Middle frontal gyrus (tissue), 1 donor: Measurements from ENCODE around the gene BMPR2.
"Not testable (repeated sequence)": the region's sequence is repeated elsewhere in the genome, so short reads cannot be mapped to it uniquely, and the experiment has no call there.

ENCODE experiments used
- DNase-seq: peaks from one replicate; pipeline ENCODE4 v3.0.0-alpha.2; 2015; ENCODE audit warnings: low spot score; ENCODE audit errors: extremely low spot score

BMPR2 gene

DNA sequence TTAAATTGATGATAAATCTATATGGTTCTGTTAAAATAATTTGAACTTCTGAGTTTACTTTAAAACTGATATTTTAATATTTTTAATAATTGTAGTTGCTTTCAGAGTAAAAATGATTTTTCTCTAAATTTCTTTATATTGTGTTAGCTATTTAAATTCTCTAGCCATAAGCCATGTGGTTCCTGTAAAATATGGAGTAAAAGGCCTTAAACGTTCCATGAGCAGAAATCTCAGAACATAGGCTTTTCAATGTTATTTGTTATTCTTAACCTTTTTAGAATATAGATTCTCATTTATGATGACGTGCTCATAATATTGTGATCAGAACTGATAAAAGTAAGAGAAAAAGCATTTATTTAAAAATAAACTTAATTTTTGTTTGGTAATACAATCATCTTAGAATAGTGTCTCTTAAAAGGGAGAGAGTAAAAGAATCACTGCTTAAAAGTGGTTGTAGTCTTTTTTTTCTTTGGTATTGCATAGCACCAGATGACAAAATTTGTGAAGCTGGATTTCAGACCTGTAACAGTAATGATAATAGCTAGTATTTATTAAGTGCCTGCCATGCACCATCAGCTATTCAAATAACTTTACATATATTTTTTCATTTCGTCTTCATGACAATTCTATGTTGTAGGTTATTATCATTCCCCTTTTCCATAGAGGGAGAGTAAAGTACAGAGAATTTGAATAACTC, 2.7 kb downstream of the BMPR2 start:
- DNase-seq: no peak

DNA sequence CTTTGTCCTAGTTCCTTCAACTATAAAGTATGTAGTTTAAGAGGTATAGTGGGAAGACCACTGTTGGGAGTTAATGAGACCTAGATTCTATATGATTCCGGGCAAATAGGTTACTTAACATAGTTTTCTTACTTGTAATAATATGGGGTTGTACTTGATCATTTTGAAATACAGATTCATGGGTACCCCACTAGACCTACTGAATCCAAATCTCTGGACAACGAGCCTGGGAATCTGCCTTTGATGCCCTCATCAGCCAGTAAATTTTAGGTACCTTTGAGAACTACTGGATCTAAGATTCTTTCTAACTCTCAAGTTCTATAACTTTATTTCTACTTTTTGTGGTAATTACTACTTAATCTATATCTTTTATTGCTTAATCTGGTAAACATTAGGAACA, 6.6 kb downstream of the BMPR2 start:
- no peak for DNase-seq

DNA sequence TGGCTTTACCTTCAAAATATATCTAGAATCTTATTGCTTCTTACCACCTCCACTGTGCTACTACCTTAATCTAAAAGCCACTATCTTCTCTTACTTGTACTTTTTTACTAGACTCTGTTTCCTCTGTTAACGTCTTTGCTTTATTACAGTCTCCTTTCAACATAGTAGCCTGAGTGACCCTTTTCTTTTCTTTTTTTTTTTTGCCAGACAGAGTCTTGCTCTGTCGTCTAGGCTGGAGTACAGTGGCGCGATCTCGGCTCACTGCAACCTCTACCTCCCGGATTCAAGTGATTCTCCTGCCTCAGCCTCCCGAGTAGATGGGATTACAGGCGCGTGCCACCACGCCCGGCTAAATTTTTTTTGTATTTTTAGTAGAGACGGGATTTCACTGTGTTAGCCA, 10.4 kb downstream of the BMPR2 start:
- DNase-seq: not testable (repeated sequence)

DNA sequence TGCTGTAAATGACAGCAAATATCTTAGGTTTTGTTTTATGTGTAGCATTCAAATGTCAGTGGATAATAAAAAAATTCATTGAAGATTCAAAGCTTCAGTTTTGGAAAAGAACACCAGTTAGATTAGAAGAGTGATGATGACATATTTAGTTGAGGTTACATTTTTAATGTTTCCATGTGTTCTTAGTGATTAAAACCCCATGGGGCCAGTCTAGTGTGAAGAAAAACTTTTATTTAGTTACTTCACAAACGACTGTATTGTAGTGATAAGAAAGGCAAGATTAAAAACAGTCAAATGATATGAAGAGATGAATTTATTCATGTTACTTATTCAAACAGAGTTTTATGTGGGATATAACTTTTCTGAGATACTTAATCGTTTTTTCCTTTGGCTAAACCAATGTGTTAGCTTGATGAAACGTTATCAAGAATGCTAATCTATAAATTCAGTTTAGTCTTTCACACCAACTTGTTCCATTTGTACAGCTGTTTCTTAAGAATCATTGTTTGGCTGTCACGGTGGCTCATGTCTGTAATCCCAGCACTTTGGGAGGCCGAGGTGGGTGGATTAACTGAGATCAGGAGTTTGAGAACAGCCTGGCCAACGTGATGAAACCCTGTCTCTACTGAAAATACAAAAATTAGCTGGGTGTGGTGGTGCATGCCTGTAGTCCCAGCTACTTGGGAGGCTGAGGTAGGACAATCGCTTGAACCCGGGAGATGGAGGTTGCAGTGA, 11.6 kb downstream of the BMPR2 start:
- DNase-seq: no peak

DNA sequence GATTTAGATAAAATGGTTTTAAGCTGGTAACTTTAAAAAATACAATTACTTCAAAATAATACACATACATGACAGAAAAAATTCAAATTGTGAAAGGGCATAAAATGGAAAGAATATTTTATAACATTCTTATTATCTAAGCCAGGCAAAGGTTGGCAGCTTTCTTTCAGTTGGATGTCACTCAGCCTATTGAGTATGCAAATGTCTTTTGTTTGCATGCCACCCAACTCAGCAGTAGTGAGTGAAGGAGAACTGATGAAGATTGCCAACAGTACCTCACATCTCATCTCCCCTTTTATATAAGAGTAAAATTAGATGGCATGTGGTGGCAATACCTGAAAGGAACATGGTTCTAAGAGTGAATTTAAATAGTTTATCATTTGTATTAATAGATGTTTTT, 24.8 kb downstream of the BMPR2 start:
- DNase-seq: no peak

DNA sequence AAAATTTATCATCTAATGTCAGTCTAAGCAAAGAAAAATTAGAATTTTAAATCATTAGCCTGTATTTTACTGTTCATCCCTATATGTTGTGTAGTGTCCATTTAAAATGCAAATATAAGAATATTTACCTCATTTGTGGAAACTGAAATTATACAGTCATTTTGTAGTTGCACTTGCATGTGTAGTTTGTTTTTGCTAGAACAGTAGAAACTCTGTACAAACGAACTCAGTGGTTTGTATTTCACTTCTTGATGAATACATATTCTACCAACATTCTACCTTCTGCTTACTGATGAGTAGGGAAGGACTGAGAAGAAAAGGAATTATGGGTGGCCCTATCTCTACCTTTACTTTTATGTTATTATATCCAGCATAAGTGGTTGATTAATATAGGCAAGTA, 29.7 kb downstream of the BMPR2 start:
- DNase-seq: no peak

DNA sequence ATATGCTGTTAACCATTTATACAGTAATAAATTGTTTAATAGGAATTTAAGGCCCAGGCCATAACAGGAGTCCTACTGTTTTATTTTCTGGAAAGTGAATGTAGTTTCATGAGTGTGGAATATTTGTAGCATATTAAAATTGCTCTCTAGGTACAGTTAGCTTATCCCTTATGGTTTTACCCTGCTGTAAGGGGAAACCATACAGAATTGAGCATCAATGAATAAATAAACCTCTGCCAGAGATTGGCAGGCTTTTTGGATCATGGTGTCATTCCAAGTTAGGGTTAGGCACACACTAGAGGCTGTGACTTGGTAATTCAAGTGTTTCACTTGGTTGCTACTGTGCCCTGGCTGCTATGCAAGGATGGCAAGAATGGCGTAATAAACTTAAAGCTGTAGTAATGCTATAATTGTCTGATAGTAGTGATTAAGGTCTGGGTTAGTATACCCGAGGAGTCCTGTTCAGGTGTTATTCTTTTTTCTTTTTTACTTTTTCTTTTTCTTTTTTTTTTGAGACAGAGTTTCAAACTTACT, 30.4 kb downstream of the BMPR2 start:
- no peak for DNase-seq

DNA sequence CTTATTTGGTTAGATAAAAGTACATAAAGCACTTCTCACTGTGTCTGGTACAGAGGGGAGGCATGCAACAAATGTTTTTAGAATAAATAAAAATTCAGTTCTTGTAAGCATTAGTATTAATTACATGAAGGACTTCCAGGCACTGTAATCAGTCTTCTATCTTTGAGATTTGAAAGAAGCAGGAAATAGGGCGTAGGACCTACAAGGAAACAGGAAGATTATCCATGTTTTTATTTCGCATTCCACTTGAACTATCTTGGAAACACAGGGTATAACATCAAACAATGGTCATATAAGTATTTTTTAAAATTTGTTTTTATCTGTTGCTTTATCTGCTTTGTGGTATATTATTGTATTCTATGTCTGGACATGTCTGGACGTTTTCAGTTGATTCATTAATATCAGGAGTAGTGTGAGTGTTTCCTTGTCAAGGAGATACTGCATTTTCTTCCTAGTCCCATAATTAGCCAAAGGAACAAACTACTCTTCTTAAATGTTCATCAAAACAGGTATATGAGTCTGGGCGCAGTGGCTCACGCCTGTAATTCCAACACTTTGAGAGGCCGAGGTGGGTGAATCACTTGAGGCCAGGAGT, 32.5 kb downstream of the BMPR2 start:
- DNase-seq: no peak

DNA sequence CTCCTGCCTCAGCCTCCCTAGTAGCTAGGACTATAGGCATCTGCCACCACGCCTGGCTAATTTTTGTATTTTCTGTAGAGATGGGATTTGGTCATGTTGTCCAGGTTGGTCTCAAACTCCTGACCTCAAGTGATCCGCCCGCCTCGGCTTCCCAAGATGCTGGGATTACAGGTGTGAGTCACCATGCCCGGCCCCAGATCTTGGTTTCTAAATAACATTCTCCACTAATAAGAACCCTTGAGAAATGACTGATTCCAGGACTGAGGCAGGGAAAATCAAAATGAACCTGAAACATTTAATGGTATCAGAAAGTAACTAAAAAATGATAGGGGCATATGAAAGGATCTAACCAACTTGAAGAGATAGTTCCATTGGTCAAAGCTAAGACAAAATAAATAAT, 34.0 kb downstream of the BMPR2 start:
- no peak for DNase-seq

DNA sequence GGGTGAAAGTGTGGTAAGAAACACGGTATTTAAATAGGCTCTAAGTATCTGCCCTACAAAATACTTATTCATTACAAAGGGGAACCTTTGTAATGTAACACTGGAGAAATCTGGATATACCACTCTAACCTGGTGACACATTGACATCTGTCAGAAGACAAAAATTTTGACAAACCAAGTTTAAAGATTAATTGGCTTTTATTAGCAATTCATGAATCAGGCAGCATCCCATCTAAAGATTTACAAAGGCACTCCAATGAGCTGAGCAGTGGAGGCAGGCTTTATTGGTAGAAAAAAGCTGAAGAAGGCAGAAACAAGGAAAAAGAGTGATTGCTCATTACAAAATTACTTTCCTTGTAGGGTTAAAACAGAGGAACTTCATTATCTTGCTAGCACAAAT, 35.0 kb downstream of the BMPR2 start:
- DNase-seq: no peak

DNA sequence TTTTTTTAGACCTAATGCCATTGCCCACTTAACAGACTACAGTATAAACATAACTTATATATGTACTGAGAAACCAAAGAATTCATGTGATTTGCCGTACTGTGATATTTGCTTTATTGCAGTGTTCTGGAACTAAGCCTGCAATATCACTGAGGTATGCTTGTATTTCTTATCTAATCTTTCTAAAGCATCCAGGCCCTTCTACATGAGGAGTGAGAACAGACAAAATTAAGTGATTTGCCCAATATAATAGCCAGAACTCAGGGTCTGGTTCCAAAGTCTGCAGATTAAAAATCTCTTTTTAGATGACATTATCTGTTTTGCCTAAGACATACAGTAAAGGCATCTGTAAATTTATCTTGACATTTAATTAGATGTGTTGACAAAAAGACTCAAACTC, 41.9 kb downstream of the BMPR2 start:
- DNase-seq: no peak

DNA sequence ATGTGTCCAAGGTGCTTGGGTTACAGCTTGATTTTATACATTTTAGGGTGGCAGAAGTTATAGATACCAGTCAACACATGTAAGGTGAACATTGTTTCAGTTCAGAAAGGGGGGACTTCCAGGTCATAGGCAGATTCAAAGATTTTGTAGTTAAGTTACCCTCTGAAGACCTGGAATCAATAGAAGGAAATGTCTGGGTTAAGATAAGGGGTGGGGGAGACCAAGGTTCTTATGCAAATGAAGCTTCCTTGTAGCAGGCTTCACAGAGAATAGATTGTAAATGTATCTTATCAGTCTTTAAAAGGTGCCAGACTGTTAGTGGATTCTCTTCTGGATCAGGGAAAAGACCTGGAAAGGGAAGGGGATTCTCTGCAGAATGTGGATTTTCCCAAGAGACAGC, 42.4 kb downstream of the BMPR2 start:
- DNase-seq: no peak

DNA sequence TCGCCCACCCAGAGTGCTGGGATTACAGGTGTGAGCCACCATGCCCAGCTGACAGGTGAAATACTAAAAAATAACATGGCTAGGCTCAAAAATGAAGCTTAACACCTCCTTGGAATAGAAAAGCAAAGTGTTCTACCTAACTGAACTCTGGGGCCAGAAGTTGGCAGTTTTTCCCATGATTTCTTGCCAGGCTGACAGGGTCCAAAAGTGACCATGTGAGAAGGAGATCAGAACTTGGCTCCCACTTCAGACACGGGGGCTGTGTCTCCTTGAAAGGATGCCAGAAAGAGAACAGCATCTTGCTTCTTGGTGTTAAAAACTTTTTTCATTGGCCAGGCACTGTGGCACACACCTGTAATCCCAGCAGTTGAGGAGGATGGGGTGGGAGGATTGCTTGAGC, 47.0 kb downstream of the BMPR2 start:
- DNase-seq: no peak

DNA sequence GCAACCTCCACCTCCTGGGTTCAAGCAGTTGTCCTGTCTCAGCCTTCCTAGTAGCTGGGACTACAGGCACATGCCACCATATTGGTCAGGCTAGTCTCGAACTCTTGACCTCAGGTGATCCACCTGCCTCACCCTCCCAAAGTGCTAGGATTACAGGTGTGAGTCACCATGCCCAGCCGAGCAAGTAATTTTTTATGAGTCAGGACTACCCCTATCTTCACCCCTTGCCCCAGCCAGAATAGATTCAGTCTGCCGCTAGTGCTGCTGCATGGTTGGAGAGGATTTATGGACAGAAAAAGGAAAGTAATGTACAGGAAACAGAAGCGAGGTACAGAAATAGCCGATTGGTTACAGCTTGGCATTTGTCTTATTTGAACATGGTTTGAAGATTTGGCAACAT, 48.9 kb downstream of the BMPR2 start:
- no peak for DNase-seq

DNA sequence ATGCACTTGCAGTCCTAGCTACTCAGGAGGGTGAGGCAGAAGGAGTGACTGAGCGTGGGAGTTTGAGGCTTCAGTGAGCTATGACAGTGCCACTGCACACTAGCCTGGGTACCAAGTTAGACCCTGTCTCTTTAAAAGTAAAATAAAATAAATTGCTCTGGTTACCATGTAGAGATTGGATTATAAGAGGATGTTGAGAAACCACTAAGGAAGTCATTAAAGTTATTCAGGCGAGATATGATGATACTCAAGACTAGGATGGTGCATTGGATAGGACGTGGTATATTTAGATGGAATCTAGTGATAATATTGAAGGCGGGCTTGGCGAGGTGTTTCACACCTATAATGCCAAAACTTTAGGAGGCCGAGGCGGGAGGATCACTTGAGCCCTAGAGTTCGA, 50.6 kb downstream of the BMPR2 start:
- no peak for DNase-seq

DNA sequence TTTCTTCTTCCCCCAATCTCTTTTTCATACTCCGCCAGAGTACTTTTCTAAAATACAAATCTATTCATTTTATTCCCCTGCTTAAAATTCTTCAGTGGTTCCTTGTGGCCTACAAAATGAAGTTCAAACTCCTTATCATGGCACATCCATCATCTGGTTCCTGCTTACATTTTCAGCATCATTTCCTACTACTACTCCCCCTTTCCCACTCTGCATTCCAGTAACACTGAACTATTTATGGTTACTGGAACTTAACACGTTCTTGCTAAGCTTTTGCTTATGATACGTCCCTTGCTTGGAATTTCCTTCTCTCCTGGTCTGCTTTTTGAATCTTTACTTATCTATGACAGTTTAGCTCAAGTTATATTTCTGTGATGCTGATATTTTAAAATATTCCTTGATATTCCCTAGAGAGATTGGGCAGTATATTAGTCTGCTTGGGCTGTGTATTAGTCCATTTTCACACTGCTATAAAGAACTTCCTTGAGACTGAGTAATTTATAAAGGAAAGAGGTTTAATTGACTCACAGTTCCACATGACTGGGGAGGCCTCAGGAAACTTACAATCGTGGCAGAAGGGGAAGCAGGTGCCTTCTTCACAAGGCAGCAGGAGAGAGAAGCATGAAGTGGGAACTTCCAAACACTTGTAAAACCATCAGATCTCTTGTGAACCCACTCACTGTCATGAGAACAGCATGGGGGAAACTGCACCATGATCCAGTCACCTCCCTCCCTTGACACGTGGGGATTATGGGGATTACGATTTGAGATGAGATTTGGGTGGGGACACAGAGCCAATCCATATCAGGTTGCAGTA, 53.2 kb downstream of the BMPR2 start:
- DNase-seq: no peak

DNA sequence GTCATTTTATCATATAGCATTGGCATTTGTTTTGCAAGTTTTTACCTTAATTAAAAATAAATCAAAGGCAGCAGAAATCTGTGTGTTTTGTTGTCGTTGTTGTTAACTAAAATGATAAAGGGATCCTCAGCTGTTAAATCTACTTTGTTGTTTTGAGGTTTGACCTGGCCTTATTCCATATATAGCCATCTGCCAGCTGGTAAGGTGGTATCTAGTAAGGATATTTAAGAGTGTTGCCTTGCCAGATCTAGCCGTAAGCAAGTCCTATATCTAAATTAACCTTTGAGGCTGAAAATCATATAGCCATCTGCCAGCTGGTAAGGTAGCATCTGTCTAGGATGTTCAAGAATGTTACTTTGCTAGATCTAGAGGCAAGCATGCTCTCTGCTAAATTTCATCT, 56.6 kb downstream of the BMPR2 start:
- no peak for DNase-seq

DNA sequence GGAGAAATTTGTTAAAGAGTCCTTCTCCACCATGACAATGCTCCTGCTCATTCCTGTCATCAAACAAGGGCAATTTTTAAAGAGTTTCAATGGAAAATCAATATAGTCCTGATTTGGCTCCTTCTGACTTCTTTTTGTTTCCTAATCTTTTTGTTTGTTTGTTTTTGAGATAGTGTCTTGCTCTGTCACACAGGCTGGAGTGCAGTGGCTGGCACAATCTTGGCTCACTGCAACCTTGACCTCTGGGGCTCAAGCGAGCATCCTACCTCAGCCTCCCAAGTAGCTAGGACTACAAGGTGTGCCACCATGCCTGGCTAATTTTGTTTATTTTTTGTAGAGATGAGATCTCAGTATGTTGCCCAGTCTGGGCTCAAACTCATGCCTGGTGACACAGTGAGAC, 58.3 kb downstream of the BMPR2 start:
- no peak for DNase-seq

DNA sequence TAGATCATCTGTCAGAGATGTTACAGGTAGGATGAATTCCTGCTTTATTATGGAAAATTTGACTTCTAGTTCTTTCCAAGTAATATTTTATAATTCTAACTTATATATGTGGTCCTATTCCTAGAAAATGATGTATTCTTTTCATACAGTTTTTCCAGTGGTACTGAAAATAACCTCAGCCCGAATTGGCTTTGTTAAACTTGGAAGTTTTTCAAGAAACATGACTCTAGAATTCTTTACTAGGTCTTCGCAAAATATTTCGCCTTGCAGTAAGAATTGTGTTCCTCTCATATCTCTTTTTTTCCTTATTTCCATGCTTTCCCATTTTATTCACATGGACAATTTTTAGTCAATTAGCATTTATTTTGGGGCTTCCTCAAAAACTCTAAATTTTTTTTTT, 60.5 kb downstream of the BMPR2 start:
- DNase-seq: no peak

DNA sequence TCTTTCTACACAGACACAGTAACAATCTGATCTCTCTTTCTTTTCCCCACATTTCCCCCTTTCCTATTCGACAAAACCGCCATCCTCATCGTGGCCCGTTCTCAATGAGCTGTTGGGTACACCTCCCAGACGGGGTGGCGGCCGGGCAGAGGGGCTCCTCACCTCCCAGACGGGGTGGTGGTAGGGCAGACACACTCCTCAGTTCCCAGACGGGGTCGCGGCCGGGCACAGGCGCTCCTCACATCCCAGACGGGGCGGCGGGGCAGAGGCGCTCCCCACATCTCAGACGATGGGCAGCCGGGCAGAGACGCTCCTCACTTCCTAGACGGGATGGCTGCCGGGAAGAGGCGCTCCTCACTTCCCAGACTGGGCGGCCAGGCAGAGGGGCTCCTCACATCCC, 64.0 kb downstream of the BMPR2 start:
- not testable (repeated sequence) for DNase-seq

DNA sequence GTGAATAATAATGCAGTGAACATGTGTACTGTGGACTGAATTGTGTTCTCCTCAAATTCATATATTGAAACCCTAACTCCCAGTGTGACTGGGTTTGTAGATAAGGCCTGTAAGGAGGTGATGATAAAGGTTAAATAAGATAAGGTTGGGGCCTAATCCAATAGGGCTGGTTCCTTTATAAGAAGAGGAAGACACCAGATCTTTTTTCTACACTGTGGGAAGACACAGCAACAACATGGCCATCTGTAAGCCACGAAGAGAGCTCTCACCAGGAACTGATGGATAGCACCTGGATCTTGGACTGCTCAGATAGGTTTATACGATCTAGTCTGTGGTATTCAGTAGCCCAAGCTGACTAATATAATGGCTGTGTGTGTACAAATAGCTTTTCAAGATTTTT, 66.8 kb downstream of the BMPR2 start:
- no peak for DNase-seq

DNA sequence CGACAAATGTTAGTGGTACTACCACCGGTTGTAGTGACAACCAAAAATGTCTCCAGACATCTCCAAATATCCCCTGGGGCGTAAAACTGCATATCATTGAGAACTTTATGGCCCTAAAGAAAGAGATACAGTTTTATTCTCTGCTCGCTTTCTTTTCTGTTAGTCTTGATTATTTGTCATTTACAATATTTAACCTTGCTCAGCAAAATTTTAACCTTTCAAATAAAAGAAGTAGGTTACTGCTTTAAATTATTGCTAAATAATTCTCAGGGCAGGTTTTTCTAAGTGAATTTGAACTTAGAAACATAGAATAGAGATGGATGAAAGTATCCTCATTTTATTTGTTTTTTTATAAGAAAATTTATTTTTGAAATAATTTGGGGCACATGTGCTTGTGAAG, 67.9 kb downstream of the BMPR2 start:
- DNase-seq: no peak
